C4-2B (cell line): ENCODE measurements around the gene CELSR1.

Source experiments
- CTCF ChIP-seq: fragments of 450-650 bp; conservative IDR thresholded peaks from 2 replicates; pipeline ENCODE4 v1.5.1; 2017; ENCODE audit warnings: mild to moderate bottlenecking
- ZFX ChIP-seq: fragments of 450-650 bp; IDR thresholded peaks from 2 replicates; pipeline ENCODE4 v1.6.1; 2017

GRCh38 chr22:46399251-46400024 is 138.0 kb downstream of the CELSR1 start:
- TF ChIP-seq CTCF (no peak), ZFX (no peak)
